Neural crest cell (in vitro differentiated cells): ENCODE results near the gene HOXC6. TPM values are rescaled to one million over a fixed set of nuclear protein-coding genes. Genes with fewer than 3 reads are reported as not detected.
"Not testable (repeated sequence)": the region's sequence is repeated elsewhere in the genome, so short reads cannot be mapped to it uniquely, and the experiment has no call there.

Source experiments
- DNase-seq: peaks from one replicate; pipeline ENCODE4 v3.0.0; 2021; ENCODE audit warnings: low read depth, mixed read lengths, low spot score
- H3K27ac Mint-ChIP-seq: one replicate; pipeline ENCODE4 v1.8.0; 2021; ENCODE audit warnings: mild to moderate bottlenecking, mixed read lengths; ENCODE audit not compliant: unreplicated experiment
- H3K27me3 Mint-ChIP-seq: 2 replicates; pipeline ENCODE4 v1.8.0; 2021; ENCODE audit warnings: low read depth, mild to moderate bottlenecking, mixed read lengths
- H3K36me3 Mint-ChIP-seq: 2 replicates; pipeline ENCODE4 v1.8.0; 2021; ENCODE audit warnings: low read depth, mild to moderate bottlenecking, mixed read lengths
- H3K4me1 Mint-ChIP-seq: 2 replicates; pipeline ENCODE4 v1.8.0; 2021; ENCODE audit warnings: mixed read lengths
- H3K4me3 Mint-ChIP-seq: one replicate; pipeline ENCODE4 v1.8.0; 2021; ENCODE audit warnings: mild to moderate bottlenecking, mixed read lengths
- H3K9me3 Mint-ChIP-seq: 2 replicates; pipeline ENCODE4 v1.8.0; 2021; ENCODE audit warnings: mixed read lengths
- CTCF ChIP-seq: fragments of 200-600 bp; sonication (generic); conservative IDR thresholded peaks from 2 replicates; pipeline ENCODE4 v1.5.0; 2021; ENCODE audit warnings: antibody characterized with exemption, mild to moderate bottlenecking
- total RNA-seq: library from RNA; stranded (reverse); gene quantifications from 2 replicates; pipeline ENCODE4 v1.2.1, GENCODE V29; 2021

The HOXC6 gene
- total RNA-seq, 1 donor from 2014 or later: 11.0 TPM

GRCh38 chr12:54039417-54040147 is 11.3 kb downstream of the HOXC6 start:
- no peak for DNase-seq
- peaks cover 100% of the 10 kb centered on the region for H3K27me3 Mint-ChIP-seq
- TF ChIP-seq CTCF: no peak
- H3K9me3 Mint-ChIP-seq: no peaks in the 10 kb centered on the region
- H3K36me3 Mint-ChIP-seq: peaks cover 3% of the 10 kb centered on the region
- H3K4me3 Mint-ChIP-seq: peak overlapping the region; percentile 84
- H3K4me1 Mint-ChIP-seq: peaks cover 3% of the 10 kb centered on the region
- H3K27ac Mint-ChIP-seq: no peak overlapping the region

GRCh38 chr12:54040148-54040494 is 11.9 kb downstream of the HOXC6 start:
- Mint-ChIP-seq H3K4me3 (peak overlapping the region; percentile 84), H3K27ac (no peak overlapping the region), H3K4me1 (peaks cover 3% of the 10 kb centered on the region), H3K27me3 (peaks cover 100% of the 10 kb centered on the region), H3K36me3 (peaks cover 3% of the 10 kb centered on the region), H3K9me3 (no peaks in the 10 kb centered on the region)
- no peak for DNase-seq
- TF ChIP-seq CTCF: no peak

- TF ChIP-seq CTCF: no peak
- Mint-ChIP-seq H3K27me3 (peaks cover 100% of the 10 kb centered on the region), H3K27ac (no peak overlapping the region), H3K4me3 (no peak overlapping the region), H3K9me3 (no peaks in the 10 kb centered on the region), H3K36me3 (peaks cover 3% of the 10 kb centered on the region), H3K4me1 (peaks cover 3% of the 10 kb centered on the region)
- DNase-seq: no peak
Observed at GRCh38 chr12:54040648-54041047, 12.4 kb downstream of the HOXC6 start.

GRCh38 chr12:54041097-54041690 is 13.0 kb downstream of the HOXC6 start:
- TF ChIP-seq CTCF: no peak
- Mint-ChIP-seq H3K4me1 (peaks cover 3% of the 10 kb centered on the region), H3K4me3 (no peak overlapping the region), H3K9me3 (no peaks in the 10 kb centered on the region), H3K27me3 (peaks cover 100% of the 10 kb centered on the region), H3K27ac (no peak overlapping the region), H3K36me3 (no peaks in the 10 kb centered on the region)
- DNase-seq: no peak

- not testable (repeated sequence) for DNase-seq, H3K9me3 Mint-ChIP-seq, H3K4me3 Mint-ChIP-seq, H3K27ac Mint-ChIP-seq, H3K4me1 Mint-ChIP-seq, H3K36me3 Mint-ChIP-seq
- H3K27me3 Mint-ChIP-seq: peaks cover 100% of the 10 kb centered on the region
Observed at GRCh38 chr12:54042033-54042432, 13.8 kb downstream of the HOXC6 start.
